Endothelial cell of umbilical vein (primary cell): Measurements from ENCODE around the gene PVRIG.

Experiments
- CTCF ChIP-seq, 2 donors: IDR thresholded peaks; 1 replicate in 1 of 2; 2 replicates in 1 of 2; pipeline ENCODE4 v1.5.1; 2011; ENCODE audit warnings: low read length in 2 of 2, mild to moderate bottlenecking in 2 of 2, moderate library complexity in 2 of 2, control low read depth in 1 of 2, inconsistent platforms in 1 of 2, low read depth in 1 of 2; ENCODE audit not compliant: insufficient read depth in 1 of 2; ENCODE audit errors: extremely low read depth in 1 of 2
- EZH2 ChIP-seq: IDR thresholded peaks from 2 replicates; pipeline ENCODE4 v1.6.1; 2012; ENCODE audit warnings: borderline replicate concordance, low read depth, mild to moderate bottlenecking, moderate library complexity, low read length, inconsistent platforms; ENCODE audit not compliant: severe bottlenecking
- MAX ChIP-seq: IDR thresholded peaks from 2 replicates; pipeline ENCODE4 v1.6.1; 2011; ENCODE audit not compliant: insufficient read depth, insufficient read length
- POLR2A ChIP-seq: IDR thresholded peaks from 2 replicates; pipeline ENCODE4 v1.6.1; 2012; ENCODE audit warnings: low read depth, mild to moderate bottlenecking, control low read depth, low read length
- POLR2AphosphoS5 ChIP-seq: IDR thresholded peaks from 2 replicates; pipeline ENCODE4 v1.6.1; 2012; ENCODE audit warnings: low read depth, mild to moderate bottlenecking, control low read depth, low read length, moderate library complexity; ENCODE audit not compliant: insufficient read depth

GRCh38 chr7:100266576-100267354, 47.0 kb downstream of the PVRIG start:
- no peak for TF ChIP-seq POLR2A
- no peak for TF ChIP-seq CTCF (IDR thresholded peaks at IDR 0.05; ENCODE audit: extremely low read depth in 1 of 2, insufficient read depth in 1 of 2, low read depth in 1 of 2, low read length in 2 of 2)
- no peak for TF ChIP-seq POLR2AphosphoS5
- no peak for TF ChIP-seq EZH2
- TF ChIP-seq MAX, result no peak
